ENCODE results near the gene KDM3B. TPM values are rescaled to one million over a fixed set of nuclear protein-coding genes. Genes with fewer than 3 reads are reported as not detected.

Gene KDM3B
- total and polyA plus RNA-seq, 9 of the 15 experiments (the other 6 are each of a cell fraction or from before 2014, with no cell fraction given) = 13.8 to 62.8 (median 41.9) TPM

DNA sequence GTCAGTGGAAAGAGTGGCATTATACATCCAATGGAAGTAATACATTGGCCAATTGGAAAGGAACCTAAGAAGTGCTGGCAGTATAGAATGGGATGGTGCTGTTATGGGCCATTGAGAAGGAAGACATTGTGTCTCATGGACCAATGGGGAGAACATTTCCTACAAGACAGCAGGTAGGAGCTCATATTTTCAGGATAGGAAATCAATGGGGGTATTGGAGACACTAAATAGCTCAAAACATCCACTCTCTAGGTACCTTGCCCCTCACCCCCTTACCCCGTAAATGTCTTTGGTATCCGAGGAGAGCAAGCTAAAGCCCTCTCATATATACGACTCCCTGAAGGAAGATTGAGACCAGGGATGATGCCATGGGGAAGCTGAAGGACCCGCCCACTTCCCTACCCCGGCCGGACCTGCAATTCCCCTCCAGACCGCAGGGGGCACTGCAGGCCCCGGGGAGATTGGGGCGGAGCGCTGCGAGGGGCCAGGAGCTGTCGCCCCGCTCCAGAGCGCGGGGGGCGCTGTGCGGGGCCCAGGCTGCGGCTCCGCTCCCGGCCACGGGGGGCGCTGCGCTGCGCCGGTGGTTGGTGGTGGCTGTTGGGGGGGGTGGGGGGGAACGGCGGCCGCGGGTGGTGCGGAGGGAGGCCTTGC lies at the start of gene KDM3B (continued):
- TF ChIP-seq PATZ1 (CRISPR knock-in tag; IDR thresholded peaks at IDR 0.05; ENCODE audit: borderline replicate concordance) (no peak), SP2 (IDR thresholded peaks at IDR 0.05; ENCODE audit: extremely low read depth, low read depth, low read length, poor library complexity, severe bottlenecking) (peak; percentile 92), SPI1 (IDR thresholded peaks at IDR 0.05; ENCODE audit: borderline replicate concordance, low read depth, low read length) (peak; percentile 83), FOXA1 (IDR thresholded peaks at IDR 0.05; ENCODE audit: borderline replicate concordance) (no peak), NONO (IDR thresholded peaks at IDR 0.05; ENCODE audit: low read depth in 2 of 2, low read length in 1 of 2) (peak in 1 of 2 experiments; percentile 94; a peak in 2 of 4 replicates), THRA (IDR thresholded peaks at IDR 0.05) (no peak), CBFA2T2 (conservative IDR thresholded peaks at IDR 0.05) (no peak), CEBPG (CRISPR knock-in tag; IDR thresholded peaks at IDR 0.05) (no peak), CEBPG (tag; conservative IDR thresholded peaks at IDR 0.05 in 1 of 2, IDR thresholded peaks at IDR 0.05 in 1 of 2) (no peak), PCBP2 (IDR thresholded peaks at IDR 0.05; ENCODE audit: low read depth, low read length, poor library complexity, severe bottlenecking) (no peak), E2F8 (IDR thresholded peaks at IDR 0.05; ENCODE audit: low read depth, partially characterized antibody) (no peak), ZKSCAN8 (CRISPR knock-in tag; IDR thresholded peaks at IDR 0.05) (no peak), MTA2 (IDR thresholded peaks at IDR 0.05; ENCODE audit: low read depth) (no peak), SAP30 (IDR thresholded peaks at IDR 0.05; ENCODE audit: borderline replicate concordance, insufficient read depth, low read depth, low read length, poor library complexity, severe bottlenecking) (no peak), HLTF (IDR thresholded peaks at IDR 0.05) (no peak), POLR2H (tag; IDR thresholded peaks at IDR 0.05; ENCODE audit: low read depth) (no peak)
- TF ChIP-seq, protein P1, sequence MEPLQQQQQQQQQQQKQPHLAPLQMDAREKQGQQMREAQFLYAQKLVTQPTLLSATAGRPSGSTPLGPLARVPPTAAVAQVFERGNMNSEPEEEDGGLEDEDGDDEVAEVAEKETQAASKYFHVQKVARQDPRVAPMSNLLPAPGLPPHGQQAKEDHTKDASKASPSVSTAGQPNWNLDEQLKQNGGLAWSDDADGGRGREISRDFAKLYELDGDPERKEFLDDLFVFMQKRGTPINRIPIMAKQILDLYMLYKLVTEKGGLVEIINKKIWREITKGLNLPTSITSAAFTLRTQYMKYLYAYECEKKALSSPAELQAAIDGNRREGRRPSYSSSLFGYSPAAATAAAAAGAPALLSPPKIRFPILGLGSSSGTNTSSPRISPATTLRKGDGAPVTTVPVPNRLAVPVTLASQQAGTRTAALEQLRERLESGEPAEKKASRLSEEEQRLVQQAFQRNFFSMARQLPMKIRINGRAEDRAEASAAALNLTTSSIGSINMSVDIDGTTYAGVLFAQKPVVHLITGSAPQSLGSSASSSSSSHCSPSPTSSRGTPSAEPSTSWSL (CRISPR knock-in tag; IDR thresholded peaks at IDR 0.05; ENCODE audit: borderline replicate concordance) = no peak
- TF ChIP-seq, protein P2, sequence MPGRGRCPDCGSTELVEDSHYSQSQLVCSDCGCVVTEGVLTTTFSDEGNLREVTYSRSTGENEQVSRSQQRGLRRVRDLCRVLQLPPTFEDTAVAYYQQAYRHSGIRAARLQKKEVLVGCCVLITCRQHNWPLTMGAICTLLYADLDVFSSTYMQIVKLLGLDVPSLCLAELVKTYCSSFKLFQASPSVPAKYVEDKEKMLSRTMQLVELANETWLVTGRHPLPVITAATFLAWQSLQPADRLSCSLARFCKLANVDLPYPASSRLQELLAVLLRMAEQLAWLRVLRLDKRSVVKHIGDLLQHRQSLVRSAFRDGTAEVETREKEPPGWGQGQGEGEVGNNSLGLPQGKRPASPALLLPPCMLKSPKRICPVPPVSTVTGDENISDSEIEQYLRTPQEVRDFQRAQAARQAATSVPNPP (IDR thresholded peaks at IDR 0.05; ENCODE audit: borderline replicate concordance, insufficient read depth, insufficient read length) = no peak
